Inflammatory macrophage treated with lipopolysaccharide for 4 hours (primary cell): ENCODE measurements around the gene ETS1.

ENCODE experiments used
- DNase-seq: peaks from one replicate; pipeline ENCODE4 v3.0.0-alpha.2; 2020

ETS1 gene

DNA sequence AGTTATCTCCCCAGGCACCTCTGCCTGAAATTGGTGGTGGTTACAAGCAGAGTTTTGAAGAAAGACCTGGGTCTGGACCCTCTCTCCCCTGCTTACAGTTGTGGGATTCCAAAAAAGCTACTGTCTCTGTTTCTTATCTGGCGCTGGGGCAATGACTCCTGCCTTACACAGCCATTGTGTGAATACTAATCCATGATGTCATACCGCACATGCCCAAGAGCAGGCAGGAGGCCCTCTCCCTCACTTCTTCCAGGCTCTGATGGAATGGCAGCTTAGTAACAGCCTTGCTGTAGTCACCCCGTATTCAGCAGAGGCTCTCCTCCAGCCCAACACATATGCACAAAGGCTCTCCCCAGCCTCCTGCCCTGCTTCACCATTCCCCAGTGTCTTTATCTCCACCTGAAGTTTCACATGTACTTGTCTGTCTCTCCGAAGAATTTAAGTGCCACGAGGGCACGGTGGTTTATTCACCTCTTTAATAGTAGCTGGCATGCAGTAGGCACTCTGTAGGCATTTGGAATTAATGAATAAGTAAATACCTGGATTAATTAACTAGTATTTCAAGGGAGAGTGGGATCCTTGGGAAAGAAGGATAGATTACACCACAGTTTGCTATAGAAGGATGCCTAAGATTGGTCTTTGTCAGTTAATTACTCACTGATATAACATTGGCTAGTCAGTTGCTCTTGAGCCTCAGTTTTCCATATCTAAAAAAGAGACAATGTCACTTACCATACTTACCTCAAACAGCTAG lies 165.6 kb downstream of the ETS1 start:
- DNase-seq, result no peak

GRCh38 chr11:128420951-128421350 lies 166.4 kb downstream of the ETS1 start:
- DNase-seq, result peak; percentile 82

- DNase-seq, result no peak
Measured at GRCh38 chr11:128420265-128420664, 167.1 kb downstream of the ETS1 start.

DNA sequence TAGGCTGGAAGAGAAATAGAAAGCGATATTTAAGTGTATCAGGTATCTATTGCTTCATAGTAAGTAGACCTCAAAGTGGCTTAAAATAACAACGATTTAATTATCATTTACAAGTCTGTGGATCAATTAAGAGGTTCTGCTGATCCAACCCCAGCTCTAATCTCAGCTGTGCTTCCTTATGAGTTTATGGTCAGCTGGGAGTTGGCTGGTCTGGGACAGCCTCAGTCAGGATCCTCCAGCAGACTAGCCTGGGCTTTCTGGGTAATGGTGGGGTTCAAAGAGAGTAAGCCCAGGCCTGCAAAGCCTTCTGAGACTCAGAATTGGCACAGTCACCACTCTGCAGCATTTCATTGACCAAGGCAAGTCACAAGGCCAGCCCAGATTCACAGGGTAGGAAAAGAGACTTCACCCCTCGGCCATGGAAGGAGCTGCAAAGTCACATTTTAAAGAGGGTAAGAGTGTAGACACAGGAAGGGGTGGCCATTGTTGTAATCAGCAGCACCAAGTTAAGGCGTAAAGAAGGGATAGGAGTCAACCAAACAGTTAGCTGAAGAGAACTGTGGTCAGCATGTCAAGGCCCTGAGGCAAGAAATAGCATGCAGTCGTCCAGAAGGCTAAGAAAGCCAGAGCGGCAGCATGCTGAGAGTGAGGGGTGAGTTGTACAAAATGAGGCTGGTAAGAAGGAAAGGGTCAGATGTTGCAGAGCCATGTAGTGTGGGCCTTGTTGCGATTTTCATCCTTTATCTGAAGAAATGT lies 168.2 kb downstream of the ETS1 start:
- no peak for DNase-seq

- no peak for DNase-seq
Measured at GRCh38 chr11:128417607-128418324, 169.6 kb downstream of the ETS1 start.

GRCh38 chr11:128416976-128417375 lies 170.4 kb downstream of the ETS1 start:
- no peak for DNase-seq

DNA sequence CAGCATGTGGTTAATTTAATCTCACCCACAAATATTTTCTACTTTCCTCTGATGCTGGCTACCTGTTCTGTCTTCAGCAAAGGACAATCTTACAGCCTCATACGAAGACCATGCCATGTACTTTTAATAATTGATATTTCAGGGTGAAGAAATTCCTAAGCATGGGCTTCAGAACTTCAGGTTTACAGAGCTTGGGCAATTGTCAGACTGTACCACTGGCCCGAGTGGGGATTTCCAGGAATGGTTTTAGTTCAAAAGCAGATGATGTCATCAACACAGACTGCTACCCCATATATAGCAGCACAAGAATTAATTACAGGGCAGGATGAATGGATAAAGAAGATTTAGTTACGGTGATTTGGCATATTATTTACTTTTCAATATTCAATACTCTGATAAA lies 171.8 kb downstream of the ETS1 start:
- DNase-seq, result peak; percentile 28

- DNase-seq, result no peak
Measured at GRCh38 chr11:128412847-128413791, 174.2 kb downstream of the ETS1 start.

DNA sequence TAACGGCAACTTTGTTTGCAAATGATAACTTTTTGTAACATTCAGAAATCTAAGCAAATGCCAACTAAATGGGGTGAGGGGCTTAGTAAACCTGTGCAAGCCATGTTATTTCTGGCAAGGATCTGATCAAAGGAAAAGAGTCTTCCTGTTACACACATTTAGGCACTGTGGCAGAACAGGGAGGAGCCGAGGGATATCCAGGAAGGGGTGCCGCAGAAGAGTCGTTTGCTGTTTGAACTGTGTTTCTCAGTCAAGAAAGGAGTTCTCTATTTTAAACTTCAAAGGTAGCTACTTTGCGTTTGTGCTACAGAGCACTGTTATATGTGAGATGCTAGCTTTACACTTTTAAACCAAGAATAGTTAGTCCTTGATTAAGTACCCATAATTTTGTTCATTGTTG lies 175.5 kb downstream of the ETS1 start:
- DNase-seq, result no peak

GRCh38 chr11:128411150-128411549 lies 176.2 kb downstream of the ETS1 start:
- no peak for DNase-seq

GRCh38 chr11:128409476-128409875 lies 177.9 kb downstream of the ETS1 start:
- no peak for DNase-seq
